ENCODE results near the gene STX3. TPM values are rescaled to one million over a fixed set of nuclear protein-coding genes. Genes with fewer than 3 reads are reported as not detected.

Gene STX3
- total and polyA plus RNA-seq, 2 of the 13 experiments (the other 11 are each of a cell fraction or from before 2014, with no cell fraction given): 16.5 to 24.0 TPM

DNA sequence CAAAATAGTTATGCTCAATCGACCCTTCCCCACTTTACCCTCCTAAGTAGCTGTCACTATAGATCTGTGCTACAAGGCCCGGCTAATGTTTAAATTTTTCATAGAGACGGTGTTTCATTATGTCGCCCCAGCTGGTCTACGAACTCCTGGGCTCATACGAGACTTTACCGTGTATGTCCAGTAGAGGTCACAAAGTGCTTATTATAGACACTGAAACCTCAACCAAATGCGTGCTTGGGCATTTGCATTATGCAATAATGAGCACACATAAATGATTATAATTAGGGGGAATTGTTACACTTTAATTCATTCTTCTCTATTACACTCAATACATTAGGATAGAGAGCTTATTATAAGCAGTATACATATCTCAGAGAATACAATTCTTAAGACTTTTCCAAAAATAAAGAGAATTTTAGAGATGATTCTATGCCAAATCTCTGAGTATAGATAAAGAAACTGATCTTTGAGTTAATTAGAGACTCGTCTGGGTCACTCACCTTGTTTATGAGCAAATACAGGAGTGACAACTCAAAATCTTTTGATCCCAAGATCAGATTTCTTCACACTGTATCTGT is 67.9 kb downstream of the STX3 start (continued):
- TF ChIP-seq, protein P1, sequence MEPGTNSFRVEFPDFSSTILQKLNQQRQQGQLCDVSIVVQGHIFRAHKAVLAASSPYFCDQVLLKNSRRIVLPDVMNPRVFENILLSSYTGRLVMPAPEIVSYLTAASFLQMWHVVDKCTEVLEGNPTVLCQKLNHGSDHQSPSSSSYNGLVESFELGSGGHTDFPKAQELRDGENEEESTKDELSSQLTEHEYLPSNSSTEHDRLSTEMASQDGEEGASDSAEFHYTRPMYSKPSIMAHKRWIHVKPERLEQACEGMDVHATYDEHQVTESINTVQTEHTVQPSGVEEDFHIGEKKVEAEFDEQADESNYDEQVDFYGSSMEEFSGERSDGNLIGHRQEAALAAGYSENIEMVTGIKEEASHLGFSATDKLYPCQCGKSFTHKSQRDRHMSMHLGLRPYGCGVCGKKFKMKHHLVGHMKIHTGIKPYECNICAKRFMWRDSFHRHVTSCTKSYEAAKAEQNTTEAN (CRISPR knock-in tag; conservative IDR thresholded peaks at IDR 0.05): no peak
- TF ChIP-seq NCOA1 (CRISPR knock-in tag; IDR thresholded peaks at IDR 0.05) (no peak), NBN (conservative IDR thresholded peaks at IDR 0.05) (no peak), STAG1 (CRISPR knock-in tag; IDR thresholded peaks at IDR 0.05) (peak; percentile 91), HDAC2 (CRISPR knock-in tag; IDR thresholded peaks at IDR 0.05) (no peak), CEBPG (CRISPR knock-in tag; IDR thresholded peaks at IDR 0.05) (peak; percentile 75), ATF1 (CRISPR knock-in tag; IDR thresholded peaks at IDR 0.05) (no peak), ZNF235 (CRISPR knock-in tag; IDR thresholded peaks at IDR 0.05; ENCODE audit: borderline replicate concordance) (no peak), MED1 (CRISPR knock-in tag; IDR thresholded peaks at IDR 0.05) (no peak), HES4 (CRISPR knock-in tag; IDR thresholded peaks at IDR 0.05; ENCODE audit: borderline replicate concordance) (no peak), ZNF143 (CRISPR knock-in tag; IDR thresholded peaks at IDR 0.05) (no peak)
- TF ChIP-seq, protein P2, sequence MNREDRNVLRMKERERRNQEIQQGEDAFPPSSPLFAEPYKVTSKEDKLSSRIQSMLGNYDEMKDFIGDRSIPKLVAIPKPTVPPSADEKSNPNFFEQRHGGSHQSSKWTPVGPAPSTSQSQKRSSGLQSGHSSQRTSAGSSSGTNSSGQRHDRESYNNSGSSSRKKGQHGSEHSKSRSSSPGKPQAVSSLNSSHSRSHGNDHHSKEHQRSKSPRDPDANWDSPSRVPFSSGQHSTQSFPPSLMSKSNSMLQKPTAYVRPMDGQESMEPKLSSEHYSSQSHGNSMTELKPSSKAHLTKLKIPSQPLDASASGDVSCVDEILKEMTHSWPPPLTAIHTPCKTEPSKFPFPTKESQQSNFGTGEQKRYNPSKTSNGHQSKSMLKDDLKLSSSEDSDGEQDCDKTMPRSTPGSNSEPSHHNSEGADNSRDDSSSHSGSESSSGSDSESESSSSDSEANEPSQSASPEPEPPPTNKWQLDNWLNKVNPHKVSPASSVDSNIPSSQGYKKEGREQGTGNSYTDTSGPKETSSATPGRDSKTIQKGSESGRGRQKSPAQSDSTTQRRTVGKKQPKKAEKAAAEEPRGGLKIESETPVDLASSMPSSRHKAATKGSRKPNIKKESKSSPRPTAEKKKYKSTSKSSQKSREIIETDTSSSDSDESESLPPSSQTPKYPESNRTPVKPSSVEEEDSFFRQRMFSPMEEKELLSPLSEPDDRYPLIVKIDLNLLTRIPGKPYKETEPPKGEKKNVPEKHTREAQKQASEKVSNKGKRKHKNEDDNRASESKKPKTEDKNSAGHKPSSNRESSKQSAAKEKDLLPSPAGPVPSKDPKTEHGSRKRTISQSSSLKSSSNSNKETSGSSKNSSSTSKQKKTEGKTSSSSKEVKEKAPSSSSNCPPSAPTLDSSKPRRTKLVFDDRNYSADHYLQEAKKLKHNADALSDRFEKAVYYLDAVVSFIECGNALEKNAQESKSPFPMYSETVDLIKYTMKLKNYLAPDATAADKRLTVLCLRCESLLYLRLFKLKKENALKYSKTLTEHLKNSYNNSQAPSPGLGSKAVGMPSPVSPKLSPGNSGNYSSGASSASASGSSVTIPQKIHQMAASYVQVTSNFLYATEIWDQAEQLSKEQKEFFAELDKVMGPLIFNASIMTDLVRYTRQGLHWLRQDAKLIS (CRISPR knock-in tag; IDR thresholded peaks at IDR 0.05): no peak
- TF ChIP-seq, protein P3, sequence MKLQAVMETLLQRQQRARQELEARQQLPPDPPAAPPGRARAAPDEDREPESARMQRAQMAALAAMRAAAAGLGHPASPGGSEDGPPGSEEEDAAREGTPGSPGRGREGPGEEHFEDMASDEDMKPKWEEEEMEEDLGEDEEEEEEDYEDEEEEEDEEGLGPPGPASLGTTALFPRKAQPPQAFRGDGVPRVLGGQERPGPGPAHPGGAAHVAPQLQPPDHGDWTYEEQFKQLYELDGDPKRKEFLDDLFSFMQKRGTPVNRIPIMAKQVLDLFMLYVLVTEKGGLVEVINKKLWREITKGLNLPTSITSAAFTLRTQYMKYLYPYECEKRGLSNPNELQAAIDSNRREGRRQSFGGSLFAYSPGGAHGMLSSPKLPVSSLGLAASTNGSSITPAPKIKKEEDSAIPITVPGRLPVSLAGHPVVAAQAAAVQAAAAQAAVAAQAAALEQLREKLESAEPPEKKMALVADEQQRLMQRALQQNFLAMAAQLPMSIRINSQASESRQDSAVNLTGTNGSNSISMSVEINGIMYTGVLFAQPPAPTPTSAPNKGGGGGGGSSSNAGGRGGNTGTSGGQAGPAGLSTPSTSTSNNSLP (IDR thresholded peaks at IDR 0.05; ENCODE audit: low read depth, low read length): 0 out of 2 replicates have a peak, but pooled peaks have one; percentile 30
- TF ChIP-seq, protein P4, sequence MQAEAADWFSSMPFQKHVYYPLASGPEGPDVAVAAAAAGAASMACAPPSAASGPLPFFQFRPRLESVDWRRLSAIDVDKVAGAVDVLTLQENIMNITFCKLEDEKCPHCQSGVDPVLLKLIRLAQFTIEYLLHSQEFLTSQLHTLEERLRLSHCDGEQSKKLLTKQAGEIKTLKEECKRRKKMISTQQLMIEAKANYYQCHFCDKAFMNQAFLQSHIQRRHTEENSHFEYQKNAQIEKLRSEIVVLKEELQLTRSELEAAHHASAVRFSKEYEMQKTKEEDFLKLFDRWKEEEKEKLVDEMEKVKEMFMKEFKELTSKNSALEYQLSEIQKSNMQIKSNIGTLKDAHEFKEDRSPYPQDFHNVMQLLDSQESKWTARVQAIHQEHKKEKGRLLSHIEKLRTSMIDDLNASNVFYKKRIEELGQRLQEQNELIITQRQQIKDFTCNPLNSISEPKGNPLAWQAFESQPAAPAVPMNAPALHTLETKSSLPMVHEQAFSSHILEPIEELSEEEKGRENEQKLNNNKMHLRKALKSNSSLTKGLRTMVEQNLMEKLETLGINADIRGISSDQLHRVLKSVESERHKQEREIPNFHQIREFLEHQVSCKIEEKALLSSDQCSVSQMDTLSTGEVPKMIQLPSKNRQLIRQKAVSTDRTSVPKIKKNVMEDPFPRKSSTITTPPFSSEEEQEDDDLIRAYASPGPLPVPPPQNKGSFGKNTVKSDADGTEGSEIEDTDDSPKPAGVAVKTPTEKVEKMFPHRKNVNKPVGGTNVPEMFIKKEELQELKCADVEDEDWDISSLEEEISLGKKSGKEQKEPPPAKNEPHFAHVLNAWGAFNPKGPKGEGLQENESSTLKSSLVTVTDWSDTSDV (CRISPR knock-in tag; IDR thresholded peaks at IDR 0.05): no peak
- TF ChIP-seq, protein P5, sequence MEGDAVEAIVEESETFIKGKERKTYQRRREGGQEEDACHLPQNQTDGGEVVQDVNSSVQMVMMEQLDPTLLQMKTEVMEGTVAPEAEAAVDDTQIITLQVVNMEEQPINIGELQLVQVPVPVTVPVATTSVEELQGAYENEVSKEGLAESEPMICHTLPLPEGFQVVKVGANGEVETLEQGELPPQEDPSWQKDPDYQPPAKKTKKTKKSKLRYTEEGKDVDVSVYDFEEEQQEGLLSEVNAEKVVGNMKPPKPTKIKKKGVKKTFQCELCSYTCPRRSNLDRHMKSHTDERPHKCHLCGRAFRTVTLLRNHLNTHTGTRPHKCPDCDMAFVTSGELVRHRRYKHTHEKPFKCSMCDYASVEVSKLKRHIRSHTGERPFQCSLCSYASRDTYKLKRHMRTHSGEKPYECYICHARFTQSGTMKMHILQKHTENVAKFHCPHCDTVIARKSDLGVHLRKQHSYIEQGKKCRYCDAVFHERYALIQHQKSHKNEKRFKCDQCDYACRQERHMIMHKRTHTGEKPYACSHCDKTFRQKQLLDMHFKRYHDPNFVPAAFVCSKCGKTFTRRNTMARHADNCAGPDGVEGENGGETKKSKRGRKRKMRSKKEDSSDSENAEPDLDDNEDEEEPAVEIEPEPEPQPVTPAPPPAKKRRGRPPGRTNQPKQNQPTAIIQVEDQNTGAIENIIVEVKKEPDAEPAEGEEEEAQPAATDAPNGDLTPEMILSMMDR (CRISPR knock-in tag; IDR thresholded peaks at IDR 0.05): peak; percentile 82
